Measurements from ENCODE around the gene MAPK8IP3. TPM values are rescaled to one million over a fixed set of nuclear protein-coding genes. Genes with fewer than 3 reads are reported as not detected.

The MAPK8IP3 gene
- total and polyA plus RNA-seq, 2 donors (not counting 1 experiment from before 2014, with no cell fraction given), result 249 to 340 TPM

- H4K20me1 ChIP-seq (ENCODE audit: control insufficient read depth, insufficient read depth, low read length, poor library complexity, severe bottlenecking), result peaks cover 8% of the 10 kb centered on the region
- Mint-ChIP-seq H3K27me3 (no peaks in the 10 kb centered on the region), H3K4me1 (peaks cover 9% of the 10 kb centered on the region), H3K27ac (no peak overlapping the region), H3K9me3 (ENCODE audit: insufficient read depth) (no peaks in the 10 kb centered on the region), H3K4me3 (no peak overlapping the region)
- H3K4me1 ChIP-seq (ENCODE audit: control insufficient read depth in 2 of 2, insufficient read depth in 2 of 2, low read length in 2 of 2), result peaks cover 8 to 13% of the 10 kb centered on the region in 2 donors
- H3K36me3 ChIP-seq (replicated peaks in 1 of 2; ENCODE audit: control extremely low read depth in 1 of 2, control insufficient read depth in 1 of 2, extremely low read depth in 1 of 2, insufficient read depth in 2 of 2, low read length in 1 of 2), result peaks cover 0 to 45% of the 10 kb centered on the region in 2 experiments
- H3K27me3 ChIP-seq (replicated peaks in 1 of 4; ENCODE audit: control extremely low read depth in 1 of 4, control insufficient read depth in 3 of 4, insufficient read depth in 4 of 4, low read length in 3 of 4), result no peaks in the 10 kb centered on the region
- WGBS (ENCODE audit: insufficient coverage), result 90% methylated on average over 6 of the region's 7 CpGs
- no peak overlapping the region for H3K27ac ChIP-seq (ENCODE audit: low read length in 2 of 2)
- DNase-seq, result no peak
- no peak overlapping the region for H2AFZ ChIP-seq (ENCODE audit: insufficient read depth, low read depth, low read length, poor library complexity, severe bottlenecking)
- intact Hi-C loops (cut with micrococcal nuclease), result no loop called here
- no peak for ATAC-seq (ENCODE audit: low read depth)
- no peak overlapping the region for H3K4me3 ChIP-seq (ENCODE audit: control extremely low read depth in 1 of 5, extremely low read depth in 1 of 5, insufficient read depth in 1 of 5, low read depth in 2 of 5, low read length in 4 of 5)
- CTCF ChIA-PET, result no interaction called here
- H3K9ac ChIP-seq (ENCODE audit: low read length), result no peak overlapping the region
- TF ChIP-seq EZH2 (IDR thresholded peaks at IDR 0.05; ENCODE audit: borderline replicate concordance, insufficient read depth, low read depth, low read length, poor library complexity, severe bottlenecking), result no peak
- no peak for TF ChIP-seq CTCF (IDR thresholded peaks at IDR 0.05)
- H3K9me3 ChIP-seq (ENCODE audit: control extremely low read depth in 1 of 3, control insufficient read depth in 2 of 3, insufficient read depth in 1 of 3, low read length in 2 of 3), result no peaks in the 10 kb centered on the region
- H3K4me2 ChIP-seq (replicated peaks; ENCODE audit: low read depth, low read length, poor library complexity, severe bottlenecking), result no peak overlapping the region
- POLR2A ChIA-PET, result no interaction called here
- H3K79me2 ChIP-seq (ENCODE audit: control insufficient read depth, insufficient read depth, low read length), result peaks cover 29% of the 10 kb centered on the region
These were observed 31.7 kb upstream of the MAPK8IP3 start for GRCh38 chr16:1674306-1674705.

- ATAC-seq (ENCODE audit: low read depth) (no peak), DNase-seq (no peak)
- no peak overlapping the region for H3K4me2 ChIP-seq (replicated peaks; ENCODE audit: low read depth, low read length, poor library complexity, severe bottlenecking)
- peaks cover 36% of the 10 kb centered on the region for H3K79me2 ChIP-seq (ENCODE audit: control insufficient read depth, insufficient read depth, low read length)
- H3K36me3 ChIP-seq (replicated peaks in 1 of 2; ENCODE audit: control extremely low read depth in 1 of 2, control insufficient read depth in 1 of 2, extremely low read depth in 1 of 2, insufficient read depth in 2 of 2, low read length in 1 of 2), result peaks cover 0 to 38% of the 10 kb centered on the region in 2 experiments
- peaks cover 9% of the 10 kb centered on the region for H3K4me1 Mint-ChIP-seq
- no peaks in the 10 kb centered on the region for H3K9me3 ChIP-seq (ENCODE audit: control extremely low read depth in 1 of 3, control insufficient read depth in 2 of 3, insufficient read depth in 1 of 3, low read length in 2 of 3)
- H3K4me1 ChIP-seq (ENCODE audit: control insufficient read depth in 2 of 2, insufficient read depth in 2 of 2, low read length in 2 of 2), result peaks cover 8 to 14% of the 10 kb centered on the region in 2 donors
- intact Hi-C loops (cut with micrococcal nuclease), result loop anchor here (5.0 kb wide), 1 partner anchor 998 kb away; the partner anchor contains the start of gene RHBDL1
- CTCF ChIA-PET, result no interaction called here
- POLR2A ChIA-PET, result no interaction called here
- no peaks in the 10 kb centered on the region for H3K9me3 Mint-ChIP-seq (ENCODE audit: insufficient read depth)
- no peak overlapping the region for H3K9ac ChIP-seq (ENCODE audit: low read length)
- no peak overlapping the region for H3K27ac ChIP-seq (ENCODE audit: low read length in 2 of 2)
- WGBS (ENCODE audit: insufficient coverage), result 98% methylated on average over 18 of the region's 19 CpGs
- H3K27ac Mint-ChIP-seq, result no peak overlapping the region
- H4K20me1 ChIP-seq (ENCODE audit: control insufficient read depth, insufficient read depth, low read length, poor library complexity, severe bottlenecking), result peaks cover 11% of the 10 kb centered on the region
- H3K4me3 Mint-ChIP-seq, result no peak overlapping the region
- no peaks in the 10 kb centered on the region for H3K27me3 ChIP-seq (replicated peaks in 1 of 4; ENCODE audit: control extremely low read depth in 1 of 4, control insufficient read depth in 3 of 4, insufficient read depth in 4 of 4, low read length in 3 of 4)
- no peak overlapping the region for H3K4me3 ChIP-seq (ENCODE audit: control extremely low read depth in 1 of 5, extremely low read depth in 1 of 5, insufficient read depth in 1 of 5, low read depth in 2 of 5, low read length in 4 of 5)
- TF ChIP-seq CTCF (IDR thresholded peaks at IDR 0.05) (no peak), EZH2 (IDR thresholded peaks at IDR 0.05; ENCODE audit: borderline replicate concordance, insufficient read depth, low read depth, low read length, poor library complexity, severe bottlenecking) (no peak)
- H3K27me3 Mint-ChIP-seq, result no peaks in the 10 kb centered on the region
- no peak overlapping the region for H2AFZ ChIP-seq (ENCODE audit: insufficient read depth, low read depth, low read length, poor library complexity, severe bottlenecking)
These were observed 31.0 kb upstream of the MAPK8IP3 start for GRCh38 chr16:1674751-1675664.
